Inflammatory macrophage (primary cell): Measurements from ENCODE around the gene GCAT.

Source experiments
- DNase-seq, 2 donors: peaks; one replicate each; pipeline ENCODE4 v3.0.0-alpha.2; 2020 to 2022

GCAT gene

DNA sequence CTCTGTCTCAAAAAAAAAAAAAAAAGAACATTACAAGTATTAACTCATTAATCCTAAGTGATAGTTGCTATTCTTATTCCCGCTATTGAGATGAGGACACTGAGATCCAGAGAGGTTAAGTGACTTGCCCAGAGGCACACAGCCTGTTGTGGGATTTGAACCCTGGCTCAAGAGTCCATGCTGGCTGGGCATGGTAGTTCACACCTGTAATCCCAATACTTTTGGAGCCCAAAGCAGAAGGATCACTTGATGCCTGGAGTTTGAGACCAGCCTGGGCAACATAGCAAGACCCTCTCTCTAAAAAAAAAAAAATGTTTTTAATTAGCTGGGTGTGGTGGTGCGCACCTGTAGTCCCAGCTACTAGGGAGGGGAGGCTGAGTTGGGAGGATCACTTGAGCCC lies 4.1 kb downstream of the GCAT start:
- no peak for DNase-seq

DNA sequence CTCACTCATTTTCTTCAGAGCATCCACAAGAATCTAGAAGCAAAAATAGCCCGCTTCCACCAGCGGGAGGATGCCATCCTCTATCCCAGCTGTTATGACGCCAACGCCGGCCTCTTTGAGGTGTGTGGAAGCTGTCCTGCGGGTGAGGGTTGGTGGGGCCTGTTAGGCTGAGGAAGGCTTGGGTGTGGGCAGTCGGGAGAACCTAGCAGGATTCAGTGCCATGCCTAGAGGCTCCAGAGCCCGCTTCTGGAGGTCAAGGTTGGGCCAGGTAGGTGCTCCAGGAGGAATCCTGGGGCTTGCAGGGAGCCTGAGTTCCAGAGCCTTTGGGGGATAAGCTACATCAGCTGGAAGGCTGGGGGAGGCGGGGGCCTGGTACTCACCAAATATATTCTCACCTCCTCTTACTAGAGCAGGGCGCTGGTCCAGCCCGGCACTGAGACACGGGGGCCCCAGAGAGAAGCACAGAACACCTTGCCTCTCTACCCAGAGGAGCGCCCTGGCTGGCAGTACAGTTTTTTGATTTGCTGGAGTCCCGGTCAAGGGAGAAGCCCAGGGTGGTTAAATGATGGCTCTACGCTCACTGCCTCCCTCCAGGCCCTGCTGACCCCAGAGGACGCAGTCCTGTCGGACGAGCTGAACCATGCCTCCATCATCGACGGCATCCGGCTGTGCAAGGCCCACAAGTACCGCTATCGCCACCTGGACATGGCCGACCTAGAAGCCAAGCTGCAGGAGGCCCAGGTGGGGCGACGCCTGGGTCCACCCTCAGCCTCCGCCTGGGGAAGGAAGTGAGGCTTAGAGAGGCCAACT lies 5.3 kb downstream of the GCAT start:
- DNase-seq, result no peak

DNA sequence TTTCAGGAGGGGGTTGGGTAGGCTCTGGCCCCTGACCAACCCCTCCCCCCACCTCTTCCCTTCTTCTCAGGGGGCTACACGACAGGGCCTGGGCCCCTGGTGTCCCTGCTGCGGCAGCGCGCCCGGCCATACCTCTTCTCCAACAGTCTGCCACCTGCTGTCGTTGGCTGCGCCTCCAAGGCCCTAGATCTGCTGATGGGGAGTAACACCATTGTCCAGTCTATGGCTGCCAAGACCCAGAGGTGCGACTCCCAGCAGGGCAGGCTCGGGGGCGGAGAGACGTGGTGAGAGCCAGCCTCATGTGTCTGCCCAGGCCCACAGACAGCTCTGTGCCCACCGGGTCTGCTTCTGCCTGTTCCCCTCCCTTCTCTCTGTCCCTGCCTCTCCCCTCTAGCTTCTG lies 7.9 kb downstream of the GCAT start:
- DNase-seq, result no peak

DNA sequence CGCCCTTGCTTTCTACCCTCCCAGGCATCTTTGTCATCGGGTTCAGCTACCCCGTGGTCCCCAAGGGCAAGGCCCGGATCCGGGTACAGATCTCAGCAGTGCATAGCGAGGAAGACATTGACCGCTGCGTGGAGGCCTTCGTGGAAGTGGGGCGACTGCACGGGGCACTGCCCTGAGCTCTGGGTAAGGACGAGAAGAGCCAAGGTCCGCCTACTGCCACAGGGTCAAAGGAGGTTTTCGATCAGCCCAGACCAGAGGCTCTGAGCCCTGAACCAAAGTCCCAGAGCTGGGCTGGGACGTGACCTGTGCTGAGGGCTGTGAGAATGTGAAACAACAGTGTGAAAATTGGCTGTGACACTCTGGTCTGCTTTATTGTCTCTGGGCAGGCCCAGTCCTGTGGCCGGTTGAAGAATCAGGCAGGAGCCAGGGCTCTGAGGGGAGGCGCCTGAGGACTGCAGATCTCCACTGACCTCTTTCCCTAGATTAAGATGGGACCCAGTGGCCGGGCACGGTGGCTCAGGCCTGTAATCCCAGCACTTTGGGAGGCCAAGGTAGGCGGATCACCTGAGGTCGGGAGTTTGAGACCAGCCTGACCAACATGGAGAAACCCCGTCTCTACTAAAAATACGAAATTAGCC lies 8.9 kb downstream of the GCAT start:
- DNase-seq, result no peak

DNA sequence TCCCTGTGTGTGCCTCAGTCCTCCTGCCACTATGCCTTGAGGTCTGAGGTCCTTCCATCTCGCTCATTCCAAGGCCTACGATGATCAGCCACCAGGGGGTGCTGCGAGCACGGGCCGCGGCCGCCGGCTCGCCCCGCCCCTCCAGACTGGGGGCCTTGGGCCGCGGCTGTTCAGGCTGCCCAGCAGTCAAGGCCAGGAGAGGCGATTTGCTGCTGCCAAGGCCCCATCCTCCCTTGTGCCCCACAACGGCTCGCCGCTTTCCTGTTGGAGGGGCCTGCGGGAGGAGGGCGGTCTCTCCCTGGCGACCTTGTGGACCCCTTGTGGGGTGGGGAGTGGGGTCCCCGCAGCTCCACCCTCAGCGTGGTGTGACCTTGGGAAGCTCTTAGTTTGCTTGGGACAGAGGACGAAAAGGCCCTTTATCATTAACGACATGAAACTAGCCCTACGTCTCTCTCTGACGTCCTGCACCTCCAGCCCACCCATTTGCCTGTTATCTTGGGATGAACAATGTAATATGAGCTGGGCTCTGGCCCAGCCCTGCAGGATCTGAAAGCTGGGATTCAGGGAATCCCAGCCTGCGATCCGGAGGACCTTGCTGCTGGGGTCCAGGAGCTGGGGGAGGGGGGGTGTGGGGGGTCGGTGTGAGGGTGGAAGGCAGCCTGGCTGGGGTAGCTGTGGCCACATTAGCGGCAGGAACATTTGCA lies 10.1 kb downstream of the GCAT start:
- peak; percentile 73 to 78 for DNase-seq

DNA sequence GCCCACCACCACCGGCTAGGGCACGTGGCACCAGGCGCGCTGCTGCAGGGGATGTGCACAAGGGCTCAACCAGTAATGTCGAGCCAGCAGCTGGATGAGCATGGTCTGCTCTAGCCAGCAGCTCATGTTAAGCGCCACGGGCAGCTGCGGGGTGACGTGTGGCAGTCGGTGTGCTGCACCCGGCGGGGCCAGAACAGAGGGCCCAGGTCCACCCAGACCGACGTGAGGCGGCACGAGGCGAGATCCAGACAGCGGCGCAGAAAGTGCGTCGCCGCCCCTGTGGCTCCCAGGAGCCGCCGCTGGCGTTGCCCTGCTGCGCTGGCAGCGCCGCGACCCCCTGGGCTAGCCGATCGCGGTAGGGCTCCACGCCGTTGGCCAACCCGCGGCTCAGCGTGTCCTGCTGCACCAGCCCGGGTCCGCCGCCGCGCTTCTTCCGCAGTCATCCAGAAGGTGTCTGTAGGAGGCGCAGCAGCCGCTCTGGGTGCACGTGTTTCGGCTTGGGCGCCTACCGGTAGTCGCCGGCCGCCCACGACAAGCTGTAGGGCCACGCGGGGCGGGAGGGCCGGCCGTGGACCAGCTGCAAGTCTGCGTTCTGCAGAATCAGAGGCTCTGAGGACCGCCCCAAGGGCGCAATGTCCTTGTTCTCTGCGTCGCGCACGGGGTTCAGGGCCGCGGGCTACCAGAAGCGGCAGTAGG lies 10.8 kb downstream of the GCAT start:
- DNase-seq, result peak; percentile 68 to 87

DNA sequence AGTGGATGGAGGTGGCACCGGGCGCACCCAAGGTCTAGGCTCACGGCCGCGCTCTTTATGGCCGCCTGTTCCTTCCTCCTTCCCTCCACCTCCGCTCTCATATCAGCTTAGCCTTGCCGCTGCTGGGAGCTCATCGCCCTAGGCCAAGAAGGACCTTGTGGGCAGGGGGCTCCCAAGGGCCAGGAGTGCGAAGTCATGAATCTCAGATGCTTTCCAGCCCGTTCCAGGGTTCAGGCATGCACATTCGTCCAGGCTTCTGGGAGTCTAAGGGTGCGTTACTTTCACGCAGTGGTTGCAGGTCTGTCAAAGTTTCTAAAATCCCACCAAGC lies 11.3 kb downstream of the GCAT start:
- no peak for DNase-seq

DNA sequence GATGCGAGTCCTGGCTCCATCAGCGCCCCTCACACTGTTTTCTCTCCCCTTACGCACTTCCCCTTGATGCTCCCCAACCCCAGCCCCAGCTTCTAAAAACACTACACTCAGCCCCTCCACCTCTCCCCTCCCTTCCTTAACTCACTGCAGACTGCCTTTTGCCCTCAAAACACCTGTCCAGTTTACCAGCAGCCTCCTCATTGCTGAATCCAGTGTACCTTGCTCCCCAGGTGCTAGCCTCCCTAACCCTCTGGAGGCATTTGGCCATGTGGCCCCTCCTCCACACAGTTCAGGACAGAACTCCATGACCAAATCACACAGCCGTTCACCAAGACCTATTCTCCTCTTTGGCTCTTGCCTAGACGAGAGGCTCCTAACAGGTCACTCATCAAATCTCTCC lies 12.6 kb downstream of the GCAT start:
- DNase-seq, result no peak

DNA sequence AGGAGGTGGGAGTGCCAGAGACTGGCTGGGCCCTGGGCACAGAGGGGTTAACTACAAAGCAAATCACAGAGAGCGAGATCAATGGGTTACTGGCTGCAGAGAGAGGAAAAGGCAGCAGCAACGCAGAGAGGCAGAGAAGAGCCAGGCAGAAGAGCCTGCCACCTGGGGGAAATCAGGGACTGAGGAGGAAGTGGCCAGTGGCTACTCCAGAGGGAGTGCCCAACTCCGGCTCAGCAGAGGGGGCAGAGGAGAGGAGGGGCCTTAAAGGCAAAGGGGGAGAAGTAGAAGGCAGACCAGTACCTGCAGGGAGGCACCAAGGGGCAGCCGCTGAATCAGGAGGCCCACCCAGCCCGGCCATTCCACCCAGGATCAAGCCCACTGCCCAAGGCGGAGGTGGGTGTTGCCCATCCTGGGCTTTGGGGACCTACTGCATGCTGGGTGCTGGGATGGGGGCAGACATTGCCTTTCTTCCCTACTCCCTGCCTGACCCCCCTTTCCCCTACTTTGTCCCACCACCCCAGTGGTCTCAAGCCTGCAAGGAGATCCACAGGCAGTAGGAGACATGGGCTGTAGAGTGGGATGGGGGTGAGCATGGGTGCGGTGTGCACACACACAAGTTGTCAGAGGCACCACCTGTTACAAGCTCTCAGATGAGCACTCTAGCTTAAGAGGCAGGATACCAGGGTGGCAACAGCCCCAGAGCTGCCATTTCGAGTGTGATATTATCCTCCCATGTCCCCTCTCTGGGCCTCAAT lies 14.5 kb downstream of the GCAT start:
- no peak for DNase-seq

DNA sequence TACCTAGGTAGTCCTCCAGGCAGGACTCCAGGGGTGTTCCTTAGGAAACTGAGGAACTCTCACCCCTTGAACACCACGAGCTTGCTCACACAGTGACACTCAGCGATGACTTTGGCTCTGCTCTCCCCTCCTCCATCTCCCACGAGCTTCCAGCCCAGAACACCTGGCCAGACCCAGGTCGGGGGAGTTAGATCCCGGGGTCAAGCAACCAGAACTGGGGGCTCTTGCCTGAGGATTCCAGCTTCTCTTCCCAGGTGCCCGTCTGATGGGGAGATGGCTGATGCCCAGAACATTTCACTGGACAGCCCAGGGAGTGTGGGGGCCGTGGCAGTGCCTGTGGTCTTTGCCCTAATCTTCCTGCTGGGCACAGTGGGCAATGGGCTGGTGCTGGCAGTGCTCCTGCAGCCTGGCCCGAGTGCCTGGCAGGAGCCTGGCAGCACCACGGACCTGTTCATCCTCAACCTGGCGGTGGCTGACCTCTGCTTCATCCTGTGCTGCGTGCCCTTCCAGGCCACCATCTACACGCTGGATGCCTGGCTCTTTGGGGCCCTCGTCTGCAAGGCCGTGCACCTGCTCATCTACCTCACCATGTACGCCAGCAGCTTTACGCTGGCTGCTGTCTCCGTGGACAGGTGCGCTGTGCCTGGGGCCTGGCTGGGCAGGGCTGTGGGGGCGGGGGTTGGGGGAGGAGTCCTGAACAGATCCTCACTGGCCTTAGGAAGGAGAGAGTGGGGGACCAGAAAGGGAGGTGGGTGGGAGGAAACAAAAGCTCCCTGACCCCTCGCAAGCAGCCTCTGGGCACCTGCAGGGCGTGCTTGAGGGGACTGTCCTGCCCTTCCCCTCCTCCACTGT lies 15.6 kb downstream of the GCAT start, which contains the start of gene GALR3:
GALR3 (plus strand) TSS at position 249 of the 852 bp plus-strand sequence; CDS start at position 274, 25 bp downstream.
- DNase-seq, result no peak

DNA sequence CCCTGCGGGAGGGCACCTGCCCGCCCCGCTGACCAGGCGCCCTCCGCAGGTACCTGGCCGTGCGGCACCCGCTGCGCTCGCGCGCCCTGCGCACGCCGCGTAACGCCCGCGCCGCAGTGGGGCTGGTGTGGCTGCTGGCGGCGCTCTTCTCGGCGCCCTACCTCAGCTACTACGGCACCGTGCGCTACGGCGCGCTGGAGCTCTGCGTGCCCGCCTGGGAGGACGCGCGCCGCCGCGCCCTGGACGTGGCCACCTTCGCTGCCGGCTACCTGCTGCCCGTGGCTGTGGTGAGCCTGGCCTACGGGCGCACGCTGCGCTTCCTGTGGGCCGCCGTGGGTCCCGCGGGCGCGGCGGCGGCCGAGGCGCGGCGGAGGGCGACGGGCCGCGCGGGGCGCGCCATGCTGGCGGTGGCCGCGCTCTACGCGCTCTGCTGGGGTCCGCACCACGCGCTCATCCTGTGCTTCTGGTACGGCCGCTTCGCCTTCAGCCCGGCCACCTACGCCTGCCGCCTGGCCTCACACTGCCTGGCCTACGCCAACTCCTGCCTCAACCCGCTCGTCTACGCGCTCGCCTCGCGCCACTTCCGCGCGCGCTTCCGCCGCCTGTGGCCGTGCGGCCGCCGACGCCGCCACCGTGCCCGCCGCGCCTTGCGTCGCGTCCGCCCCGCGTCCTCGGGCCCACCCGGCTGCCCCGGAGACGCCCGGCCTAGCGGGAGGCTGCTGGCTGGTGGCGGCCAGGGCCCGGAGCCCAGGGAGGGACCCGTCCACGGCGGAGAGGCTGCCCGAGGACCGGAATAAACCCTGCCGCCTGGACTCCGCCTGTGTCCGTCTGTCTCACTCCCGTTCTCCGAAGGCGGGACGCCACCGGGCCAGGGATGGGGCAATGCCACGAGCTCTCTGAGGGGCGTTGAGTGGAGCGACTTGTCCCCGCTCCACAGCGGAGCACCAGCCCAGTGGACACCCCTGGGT lies 17.2 kb downstream of the GCAT start:
- peak in 1 of 2 donors; percentile 55 for DNase-seq

DNA sequence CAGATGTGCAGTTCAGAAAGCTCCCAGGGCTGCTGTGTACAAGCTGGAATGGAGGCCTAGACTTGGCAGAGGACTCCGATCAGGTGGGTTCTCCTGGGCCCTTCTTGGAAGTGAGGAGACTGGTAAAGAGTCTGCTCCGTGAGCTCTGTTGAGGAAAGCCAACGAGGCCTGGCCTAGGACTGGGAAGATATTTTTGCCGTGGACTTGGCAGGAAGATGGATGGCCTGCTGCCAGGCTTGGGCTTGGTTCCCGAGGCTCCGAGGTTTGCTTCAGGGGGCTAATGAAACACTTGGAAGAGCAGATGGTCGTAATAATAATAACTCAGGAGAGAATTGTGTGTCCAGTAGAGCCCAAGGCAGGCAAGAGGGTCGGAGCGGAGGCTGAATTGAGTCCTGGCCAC lies 19.3 kb downstream of the GCAT start:
- no peak for DNase-seq

DNA sequence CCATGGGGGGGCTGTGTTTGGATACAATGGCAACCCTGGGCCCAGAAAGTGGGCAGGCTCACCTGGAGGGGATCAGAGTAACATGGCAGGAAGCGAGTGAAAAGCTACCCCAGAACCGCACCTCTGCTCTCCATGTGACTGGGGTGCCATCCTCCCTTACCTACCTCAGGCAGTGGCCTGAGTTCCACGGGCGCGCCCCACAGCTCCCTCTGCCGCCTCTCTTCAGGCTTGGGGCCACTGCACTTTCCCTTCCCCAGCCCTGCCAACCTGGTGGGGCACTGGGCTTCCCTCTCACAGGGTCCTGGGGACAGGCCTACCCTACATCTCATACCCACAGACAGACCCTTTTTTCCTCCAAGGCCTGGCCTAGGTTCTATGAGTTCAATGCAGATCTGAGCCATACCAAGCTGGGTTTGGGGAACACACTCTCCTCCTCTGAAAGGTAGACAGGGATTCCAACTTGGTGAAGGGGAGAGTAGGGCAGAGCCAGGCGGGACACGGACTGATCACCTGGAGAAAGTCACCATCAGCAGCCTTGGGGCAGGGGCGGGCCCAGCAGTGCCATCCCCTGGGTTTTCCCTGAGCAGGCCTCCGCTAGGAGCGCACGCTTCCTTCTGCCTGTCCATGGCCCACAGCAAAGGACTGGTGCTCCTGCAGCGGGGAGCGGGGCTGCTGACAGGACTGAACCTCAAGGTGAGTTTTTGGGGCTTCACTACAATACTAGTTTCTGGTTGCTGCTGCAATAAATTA lies 22.5 kb downstream of the GCAT start:
- no peak for DNase-seq

DNA sequence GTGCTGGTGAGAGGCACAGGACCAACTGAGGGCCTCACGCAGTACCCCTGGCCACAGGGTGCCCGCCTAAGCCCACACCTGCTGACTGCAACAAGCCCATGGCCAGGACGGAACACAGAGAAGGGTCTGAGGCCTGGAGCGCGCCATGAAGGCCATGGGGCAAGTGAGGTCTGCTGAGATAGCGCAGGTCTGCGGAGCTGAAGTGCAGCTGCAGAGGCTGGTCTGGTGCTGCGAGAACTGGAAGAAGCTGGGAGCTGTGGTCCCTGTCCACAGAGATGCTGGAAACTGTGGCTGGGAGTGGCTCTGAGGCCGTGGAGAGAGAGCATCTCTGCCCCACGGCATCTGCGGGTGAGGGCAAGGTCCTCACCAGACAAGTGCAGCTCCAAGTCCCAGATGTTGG lies 23.7 kb downstream of the GCAT start:
- DNase-seq, result no peak

DNA sequence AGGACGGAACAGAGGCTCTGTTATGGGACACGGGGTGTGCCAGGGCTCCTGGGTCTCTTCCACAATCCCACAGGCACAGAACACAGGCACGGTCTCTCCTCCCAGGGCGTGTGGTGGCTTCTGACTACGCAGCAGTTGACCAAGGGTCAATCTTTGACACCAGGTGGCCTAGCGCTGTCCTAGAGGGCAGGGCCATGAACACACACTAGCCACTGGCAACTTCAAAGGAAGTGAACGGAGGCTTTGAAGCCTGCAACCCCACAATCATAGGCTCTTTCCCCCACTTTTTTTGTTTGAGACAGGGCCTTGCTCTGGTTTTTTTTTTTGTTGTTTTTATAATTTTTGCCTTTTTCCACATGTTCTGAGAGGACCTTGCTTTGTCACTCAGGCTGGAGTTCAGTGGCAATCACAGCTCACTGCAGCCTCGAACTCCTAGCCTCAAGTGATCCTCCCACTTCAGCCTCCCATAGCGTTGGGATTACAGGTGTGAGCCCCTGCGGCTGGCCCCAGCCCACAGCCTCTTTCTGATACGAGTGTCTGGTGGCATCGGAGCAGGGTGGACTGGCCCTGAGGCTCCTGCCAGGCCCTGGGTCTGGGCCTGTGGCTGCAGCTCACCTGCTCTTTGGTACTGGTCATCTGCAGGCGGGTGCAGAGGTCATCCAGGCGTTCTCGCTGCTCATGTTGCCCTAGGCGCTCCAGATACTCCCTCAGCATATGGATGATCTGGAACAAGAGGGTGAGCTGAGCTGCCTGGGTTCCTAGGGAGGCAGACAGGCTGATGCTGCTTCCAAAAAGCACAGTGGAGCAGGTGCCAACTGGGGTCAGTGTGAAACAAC lies 24.5 kb downstream of the GCAT start:
- DNase-seq, result no peak

DNA sequence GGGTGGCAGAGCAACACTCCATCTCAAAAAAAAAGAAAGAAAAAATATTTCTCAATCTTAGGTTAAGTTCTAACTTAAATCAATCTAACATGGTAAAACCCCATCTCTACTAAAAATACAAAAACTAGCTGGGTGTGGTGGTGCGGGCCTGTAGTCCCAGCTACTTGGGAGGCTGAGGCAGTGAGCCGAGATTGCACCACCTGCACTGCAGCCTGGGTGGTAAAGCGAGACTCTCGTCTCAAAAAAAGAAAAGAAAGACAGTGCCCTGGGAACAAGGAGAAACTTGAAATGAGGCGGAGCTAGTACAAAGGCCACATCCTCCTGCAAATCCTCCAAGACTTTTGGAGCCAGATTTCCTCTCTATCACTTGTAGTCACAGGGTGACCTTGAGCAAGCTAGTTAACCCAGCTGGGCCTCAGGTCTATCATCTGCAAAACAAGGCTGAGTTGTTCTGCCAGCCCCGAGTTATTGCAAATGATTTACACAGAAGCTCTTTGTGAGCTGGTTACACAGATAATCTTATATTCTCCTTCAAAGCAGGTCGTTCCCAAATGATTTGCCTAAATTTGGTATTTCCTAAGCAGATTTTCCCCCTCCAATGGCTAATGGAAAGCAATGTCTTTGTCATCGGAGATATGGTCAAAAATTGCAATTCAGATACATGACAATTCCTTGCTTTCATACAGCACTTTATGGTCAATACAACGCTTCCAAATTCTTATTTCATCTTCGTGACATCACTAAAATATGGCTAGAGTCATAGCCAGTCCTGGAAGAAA lies 34.5 kb downstream of the GCAT start:
- no peak for DNase-seq

DNA sequence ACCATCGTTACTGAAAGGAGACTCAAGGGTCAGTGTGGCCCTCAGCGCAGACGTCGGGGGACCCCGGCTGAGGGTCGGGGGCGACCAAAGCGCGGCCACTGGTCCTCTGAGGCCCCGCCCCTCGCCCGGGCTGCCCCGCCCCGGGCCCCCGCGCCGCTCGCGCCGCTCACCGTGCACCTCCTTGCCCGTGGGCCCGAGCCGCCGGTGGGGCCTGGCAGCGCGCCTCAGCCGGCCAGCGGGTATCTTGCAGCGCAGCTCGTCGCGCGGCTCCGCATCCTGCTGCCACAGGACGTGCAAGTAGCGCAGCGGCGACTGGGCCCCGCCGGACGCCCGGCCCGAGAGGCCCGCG lies 36.0 kb downstream of the GCAT start:
- no peak for DNase-seq

DNA sequence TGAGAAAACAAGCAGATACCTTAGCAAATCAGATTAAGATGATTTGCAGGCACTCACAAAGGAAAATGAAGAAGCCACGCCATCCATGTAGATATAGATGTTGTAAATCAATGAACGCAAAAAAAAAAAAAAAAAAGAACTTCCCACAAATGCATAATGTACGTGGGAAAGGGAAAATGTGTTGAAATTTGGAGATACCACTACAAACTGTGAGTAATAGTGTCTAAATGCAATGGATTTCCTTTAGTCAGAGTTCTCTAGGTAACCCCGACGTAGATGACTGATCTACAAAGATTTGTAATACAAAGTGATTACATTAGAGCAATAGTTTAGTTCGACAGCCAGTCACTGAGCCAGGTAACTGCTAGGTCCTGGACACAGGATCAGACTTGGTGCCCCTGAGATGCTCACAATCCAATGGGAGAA lies 37.2 kb downstream of the GCAT start:
- peak; percentile 8 to 25 for DNase-seq
